CD4-positive, alpha-beta T cell treated with Interleukin-15 for 1 hour (primary cell): Measurements from ENCODE around the gene RET.

Experiments used
- DNase-seq: peaks from one replicate; pipeline ENCODE4 v3.0.0-alpha.2; 2020

RET gene

DNA sequence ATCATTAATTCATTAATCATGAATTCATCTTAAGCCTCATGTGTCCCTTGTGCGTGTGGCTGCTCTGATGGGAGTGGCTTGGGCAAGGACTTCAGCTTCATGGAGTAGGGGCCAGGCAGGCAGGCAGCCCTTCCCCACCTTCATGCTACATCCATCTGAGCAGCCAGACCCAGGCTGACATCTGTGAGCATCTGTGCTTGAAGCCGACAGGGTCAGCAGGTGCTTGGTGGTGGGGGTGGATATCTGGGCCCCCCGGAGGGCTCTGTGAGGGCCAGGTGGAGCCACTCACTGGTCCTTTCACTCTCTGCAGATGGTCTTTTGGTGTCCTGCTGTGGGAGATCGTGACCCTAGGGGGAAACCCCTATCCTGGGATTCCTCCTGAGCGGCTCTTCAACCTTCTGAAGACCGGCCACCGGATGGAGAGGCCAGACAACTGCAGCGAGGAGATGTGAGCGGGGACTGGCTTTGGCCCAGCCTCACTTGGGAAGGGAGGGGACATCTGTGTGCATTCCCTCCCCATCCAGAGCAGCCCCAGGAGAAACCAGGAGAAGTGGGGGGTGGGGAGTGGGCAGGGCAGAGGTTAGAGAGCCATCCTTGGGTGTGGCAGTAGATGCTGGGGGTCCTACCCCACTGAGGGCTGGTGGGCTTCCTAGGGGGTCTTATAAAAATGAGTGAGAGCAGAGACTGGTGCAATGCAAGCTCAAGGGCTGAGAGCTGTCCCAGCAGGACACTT, 46.7 kb downstream of the RET start:
- no peak for DNase-seq

DNA sequence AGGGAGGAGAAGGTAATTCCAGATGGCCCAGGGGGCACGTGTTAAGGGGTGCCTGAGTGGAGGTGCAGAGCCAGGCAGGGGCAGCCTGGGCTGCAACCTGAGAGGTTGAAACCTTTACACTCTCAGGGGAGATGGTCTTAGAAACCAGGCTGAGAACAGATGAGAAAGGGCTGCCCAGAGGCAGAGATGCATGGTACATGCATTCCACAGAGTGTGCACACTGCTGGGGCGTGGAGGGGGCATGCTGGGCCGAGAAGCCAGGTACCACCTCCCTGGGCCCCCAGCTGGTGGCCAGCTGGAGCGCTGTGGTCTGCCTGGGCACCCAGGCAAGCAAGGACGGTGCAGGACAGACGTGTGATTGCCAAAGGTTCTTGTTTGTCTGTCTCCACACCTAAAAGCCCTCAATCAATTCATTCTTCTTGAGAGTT, 47.2 kb downstream of the RET start:
- no peak for DNase-seq

DNA sequence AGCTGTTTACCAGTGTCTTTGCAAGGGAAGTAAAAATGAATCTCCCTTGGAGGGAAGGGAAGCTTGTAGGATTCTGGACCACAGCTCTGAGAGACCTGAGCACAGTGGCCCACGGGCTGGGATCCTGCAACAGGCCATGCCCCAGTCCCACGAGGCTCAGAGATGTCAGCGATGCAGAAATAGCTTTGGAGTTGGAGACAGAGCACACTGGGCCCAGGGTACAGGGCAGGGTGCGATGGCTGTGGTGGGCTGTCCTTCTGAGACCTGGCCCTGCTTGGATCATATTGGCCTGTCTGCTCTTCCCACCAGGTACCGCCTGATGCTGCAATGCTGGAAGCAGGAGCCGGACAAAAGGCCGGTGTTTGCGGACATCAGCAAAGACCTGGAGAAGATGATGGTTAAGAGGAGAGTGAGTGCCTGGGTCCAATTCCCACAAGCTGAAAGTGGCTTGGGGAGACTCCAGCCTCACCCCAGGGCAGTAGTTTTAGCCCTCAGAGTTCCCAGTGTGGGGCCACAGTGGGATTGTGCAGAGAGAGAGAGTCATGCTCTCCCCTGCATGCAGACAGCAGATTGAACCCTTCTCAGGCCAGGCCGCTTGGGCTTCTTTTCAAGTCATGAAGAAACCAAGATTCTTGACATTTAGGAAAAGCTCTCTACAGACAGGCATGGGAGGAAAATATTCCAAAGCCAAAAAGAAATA, 47.9 kb downstream of the RET start:
- DNase-seq = no peak

- no peak for DNase-seq
Measured at GRCh38 chr10:43125274-43125845, 48.5 kb downstream of the RET start.

- no peak for DNase-seq
Measured at GRCh38 chr10:43125881-43126731, 49.2 kb downstream of the RET start.

- DNase-seq = no peak
Measured at GRCh38 chr10:43126759-43127424, 50.0 kb downstream of the RET start.

DNA sequence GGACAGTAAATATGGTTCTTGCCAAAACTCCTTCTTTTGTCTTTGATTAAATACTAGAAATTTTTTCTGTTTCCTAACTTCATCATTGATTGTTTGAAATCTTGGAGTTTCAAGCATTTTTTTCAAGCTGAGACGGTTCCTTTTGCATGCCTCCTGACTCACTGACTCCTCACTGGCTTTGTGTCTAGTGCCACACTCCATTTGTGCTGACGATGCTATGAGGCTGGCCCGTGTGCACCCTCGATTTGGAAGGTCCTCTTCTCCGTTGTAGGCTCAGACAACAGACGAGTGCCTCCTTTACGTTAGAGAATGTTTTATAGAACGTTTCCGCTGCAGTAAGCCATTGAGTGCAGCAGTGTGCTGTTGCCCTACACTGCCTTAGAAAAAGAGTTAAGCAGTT, 50.6 kb downstream of the RET start:
- DNase-seq = no peak

GRCh38 chr10:43128331-43128730, 51.5 kb downstream of the RET start:
- DNase-seq = no peak

- DNase-seq = peak; percentile 45
Measured at GRCh38 chr10:43128958-43129706, 52.3 kb downstream of the RET start.

DNA sequence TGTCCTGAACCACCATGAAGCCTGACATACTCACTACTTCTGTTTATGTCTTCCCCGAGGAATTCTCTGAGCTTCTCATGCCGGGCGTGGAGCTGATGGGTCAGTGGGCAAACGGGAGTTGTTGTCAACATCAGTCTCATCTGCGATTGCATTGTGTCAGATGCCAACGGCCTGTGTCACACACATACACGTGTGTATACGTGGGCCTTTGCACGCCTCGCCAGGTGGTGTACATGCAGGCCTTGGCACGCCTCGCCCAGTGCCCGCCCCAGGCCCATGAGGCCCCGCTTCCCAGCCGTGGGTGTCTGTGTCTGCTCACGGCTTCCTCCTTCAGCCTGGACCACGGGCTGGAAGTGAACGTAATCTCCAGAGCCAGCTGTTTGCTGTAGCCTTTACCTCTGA, 53.9 kb downstream of the RET start:
- no peak for DNase-seq

GRCh38 chr10:43131256-43131655, 54.4 kb downstream of the RET start:
- DNase-seq = no peak

GRCh38 chr10:43131906-43132305, 55.0 kb downstream of the RET start:
- DNase-seq = no peak

GRCh38 chr10:43132867-43133787, 56.3 kb downstream of the RET start:
- DNase-seq = no peak

DNA sequence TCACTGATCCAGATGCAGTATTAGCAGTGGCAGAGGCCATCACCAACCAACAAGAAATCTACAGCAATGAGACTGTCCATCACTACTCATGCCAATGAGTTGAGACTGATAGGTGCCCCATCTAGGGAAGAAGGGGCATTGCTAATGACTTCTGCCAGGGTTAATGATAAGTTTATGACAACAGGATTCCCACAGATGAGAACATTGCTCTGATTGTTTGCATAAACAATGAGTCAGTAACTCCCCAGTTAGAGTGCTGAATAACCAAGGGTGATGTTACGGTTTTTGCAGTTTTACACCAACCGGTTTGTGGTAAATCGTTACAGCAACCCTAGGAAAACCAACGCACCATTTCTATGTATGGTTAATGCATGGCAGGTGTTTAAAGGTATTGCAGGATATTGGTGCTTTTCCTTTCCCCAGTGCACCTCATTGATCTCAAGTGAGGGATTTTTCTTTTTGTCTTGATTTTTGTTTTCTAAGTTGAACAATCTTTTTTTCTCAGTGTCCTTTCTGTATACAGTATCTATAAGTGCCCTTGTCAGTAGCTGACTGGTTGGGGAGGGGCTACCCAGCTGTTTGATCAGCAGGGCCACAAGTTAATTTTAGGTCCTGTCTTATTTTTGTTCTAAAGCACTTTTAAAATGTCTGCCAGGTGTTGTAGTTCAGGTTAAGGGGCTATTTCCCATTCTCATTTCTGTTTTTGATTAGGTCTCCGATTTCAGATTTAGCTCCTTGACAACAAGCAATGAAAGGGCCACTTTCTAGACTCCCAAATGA, 57.4 kb downstream of the RET start:
- no peak for DNase-seq

GRCh38 chr10:43135064-43135463, 58.2 kb downstream of the RET start:
- DNase-seq = no peak

DNA sequence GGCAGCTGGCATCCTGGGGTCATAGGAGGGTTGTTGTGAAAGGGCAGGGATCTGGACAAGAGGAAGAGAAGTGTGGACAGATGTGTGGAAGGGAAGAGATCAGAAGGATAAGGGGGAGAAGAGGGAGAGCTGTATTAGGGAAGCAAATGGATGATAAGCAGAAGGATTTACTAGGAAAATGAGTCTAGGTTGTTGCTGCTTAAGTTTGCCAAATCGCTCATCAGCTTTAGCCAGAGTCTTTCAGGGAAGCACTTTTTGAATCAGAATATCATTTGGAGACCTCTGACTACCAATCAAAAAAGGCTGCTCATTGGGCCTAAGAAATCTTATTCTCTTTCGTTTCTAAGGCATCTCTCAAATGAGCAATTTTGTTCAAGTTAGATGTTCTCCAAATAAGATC, 58.8 kb downstream of the RET start:
- DNase-seq = no peak

DNA sequence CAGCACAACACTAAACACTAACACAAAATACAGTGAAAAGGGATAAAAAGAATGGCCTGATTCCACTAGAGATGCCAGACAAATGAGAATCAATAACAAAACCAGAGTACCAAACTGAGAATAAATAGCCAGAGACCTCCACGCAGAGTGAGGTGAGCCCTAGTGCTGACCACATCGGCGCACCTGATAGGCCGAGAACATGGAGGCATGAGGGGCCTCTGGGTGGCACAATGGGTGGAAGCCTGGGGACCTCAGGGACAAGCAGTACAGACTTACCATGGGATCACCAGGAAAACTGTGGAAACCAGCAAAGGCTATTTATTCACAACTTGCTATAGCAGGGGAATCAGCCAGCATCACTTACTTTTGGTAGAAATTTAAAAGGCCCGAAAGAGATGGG, 59.6 kb downstream of the RET start:
- DNase-seq = no peak

- no peak for DNase-seq
Measured at GRCh38 chr10:43136995-43137716, 60.3 kb downstream of the RET start.

GRCh38 chr10:43137717-43138020, 60.8 kb downstream of the RET start:
- no peak for DNase-seq
